GM10266 (cell line): Measurements from ENCODE around the gene MYH11.

Experiments used
- DNase-seq: peaks from one replicate; pipeline ENCODE4 v3.0.0; 2012; ENCODE audit errors: extremely low spot score
- CTCF ChIP-seq: IDR thresholded peaks from 2 replicates; pipeline ENCODE4 v1.5.1; 2012; ENCODE audit warnings: mild to moderate bottlenecking, low read depth; ENCODE audit not compliant: control insufficient read depth, insufficient read depth; ENCODE audit errors: missing control alignments

MYH11 gene

GRCh38 chr16:15886078-15886477, 29.2 kb upstream of the MYH11 start:
- DNase-seq: no peak
- TF ChIP-seq CTCF: no peak

GRCh38 chr16:15885560-15886001, 28.8 kb upstream of the MYH11 start:
- TF ChIP-seq CTCF: no peak
- no peak for DNase-seq

- TF ChIP-seq CTCF: no peak
- no peak for DNase-seq
Measured at GRCh38 chr16:15882563-15882962, 25.7 kb upstream of the MYH11 start.

GRCh38 chr16:15881794-15882379, 25.1 kb upstream of the MYH11 start:
- TF ChIP-seq CTCF: no peak
- DNase-seq: no peak

- DNase-seq: no peak
- no peak for TF ChIP-seq CTCF
Measured at GRCh38 chr16:15880434-15881308, 23.8 kb upstream of the MYH11 start.

GRCh38 chr16:15879255-15879811, 22.5 kb upstream of the MYH11 start:
- DNase-seq: no peak
- TF ChIP-seq CTCF: no peak

GRCh38 chr16:15876503-15876902, 19.7 kb upstream of the MYH11 start:
- no peak for TF ChIP-seq CTCF
- no peak for DNase-seq
